Activated T-helper 2 cell treated with anti-CD3 and anti-CD28 coated beads, Interferon-gamma antibody, Interleukin-2, Interleukin-4, amounts not matched to agents 10 μg/mL and 5 μg/mL and 100 μg/mL, durations not matched to agents 14 hours and 24 hours and 36 hours (primary cell): ENCODE results near the gene IL17RA. TPM values are rescaled to one million over a fixed set of nuclear protein-coding genes. Genes with fewer than 3 reads are reported as not detected.

Source experiments
- DNase-seq: peaks from one replicate; pipeline ENCODE4 v3.0.0; 2021; ENCODE audit warnings: low spot score
- H3K27ac Mint-ChIP-seq: one replicate; pipeline ENCODE4 v1.8.0; 2021; ENCODE audit warnings: mixed read lengths
- H3K27me3 Mint-ChIP-seq: one replicate; pipeline ENCODE4 v1.8.0; 2021; ENCODE audit warnings: low read depth, mixed read lengths
- H3K36me3 Mint-ChIP-seq: one replicate; pipeline ENCODE4 v1.8.0; 2021; ENCODE audit warnings: low read depth, mixed read lengths
- H3K4me1 Mint-ChIP-seq: one replicate; pipeline ENCODE4 v1.8.0; 2021; ENCODE audit warnings: low read depth, mixed read lengths
- H3K4me3 Mint-ChIP-seq: one replicate; pipeline ENCODE4 v1.8.0; 2021; ENCODE audit warnings: low read depth, mild to moderate bottlenecking, moderate library complexity, mixed read lengths
- H3K9me3 Mint-ChIP-seq: one replicate; pipeline ENCODE4 v1.8.0; 2021; ENCODE audit warnings: mixed read lengths
- intact Hi-C: fragments of 100-400 bp; cut with micrococcal nuclease; formaldehyde crosslinking; loops from one replicate; pipeline ENCODE4 v1.15.1; 2023
- total RNA-seq: library from RNA; stranded (reverse); gene quantifications from 2 replicates; pipeline ENCODE4 v1.2.3, GENCODE V29; 2022

The IL17RA gene
- total RNA-seq, 1 donor from 2014 or later: 17.6 TPM

DNA sequence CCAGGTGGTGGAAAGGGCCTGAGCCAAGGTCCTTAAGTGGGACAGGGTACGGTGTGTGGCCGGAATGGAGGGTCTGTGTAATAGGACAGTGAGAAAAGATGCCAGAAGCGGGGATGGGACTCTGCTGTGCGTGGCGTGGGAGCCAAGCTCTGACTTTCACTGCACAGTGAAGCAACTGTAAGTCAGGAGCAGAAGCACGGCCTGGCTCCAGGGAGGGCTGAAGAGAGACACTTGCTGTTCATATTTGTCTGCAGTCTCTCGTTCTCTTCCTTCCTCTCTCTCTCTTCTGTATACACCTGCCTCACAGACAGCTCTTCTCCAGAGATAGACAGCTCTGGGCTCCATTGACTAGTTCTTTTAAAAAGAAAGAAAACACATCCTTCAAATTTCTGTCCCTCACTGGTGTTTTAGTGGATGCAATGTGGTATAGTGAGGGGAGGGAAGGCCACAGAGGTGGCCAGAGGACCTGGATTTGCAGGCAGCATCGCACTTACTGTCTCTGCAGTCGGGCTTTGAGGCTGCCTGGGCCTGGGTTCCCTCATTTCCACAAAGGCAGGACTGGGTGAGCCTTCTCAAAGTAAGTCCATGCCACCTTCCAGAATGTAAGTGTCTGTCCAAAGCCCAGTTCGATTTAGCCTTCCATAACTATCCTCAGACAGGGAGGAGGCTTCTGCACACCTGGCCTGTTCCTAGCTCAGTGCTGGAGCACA is 2.1 kb downstream of the IL17RA start:
- no peak for DNase-seq
- intact Hi-C loops: loop anchor here (1.0 kb wide), 2 partner anchors 11 to 12 kb away; no protein-coding TSS in a partner anchor
- Mint-ChIP-seq H3K36me3 (peaks cover 19% of the 10 kb centered on the region), H3K9me3 (no peaks in the 10 kb centered on the region), H3K4me1 (peaks cover 50% of the 10 kb centered on the region), H3K27ac (peak overlapping the region; percentile 48), H3K27me3 (no peaks in the 10 kb centered on the region), H3K4me3 (peak overlapping the region; percentile 88)

DNA sequence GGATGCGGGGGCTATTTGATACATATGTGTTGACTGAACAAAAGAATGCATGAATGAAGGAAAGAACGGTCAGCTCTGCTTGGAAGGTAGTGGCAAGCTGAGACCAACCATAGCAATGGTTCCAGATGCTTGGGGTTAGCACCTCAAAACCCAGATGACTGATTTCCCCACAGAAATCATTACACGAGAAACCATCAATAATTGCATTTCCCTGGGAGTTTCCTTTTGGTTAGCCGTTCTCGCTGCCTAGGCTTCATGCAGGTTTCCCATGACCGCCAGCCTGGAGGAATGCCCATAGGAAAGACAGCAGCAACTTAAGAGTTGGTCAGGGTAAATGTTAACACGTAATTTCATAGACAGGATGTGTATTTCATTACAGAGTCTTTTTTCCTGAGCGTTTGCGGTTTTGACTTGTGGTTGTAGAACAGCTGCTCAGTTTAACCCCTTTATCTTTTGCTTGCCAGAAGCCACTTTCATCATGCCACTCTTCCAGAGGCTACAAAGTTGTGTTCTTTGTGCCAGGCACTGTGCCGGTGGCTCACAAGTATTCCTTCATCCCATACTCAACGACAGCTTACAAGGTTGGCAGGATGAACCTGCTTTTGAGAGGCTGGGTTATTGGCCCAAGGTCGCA is 2.8 kb downstream of the IL17RA start:
- no peaks in the 10 kb centered on the region for H3K27me3 Mint-ChIP-seq
- peak; percentile 50 for DNase-seq
- peaks cover 20% of the 10 kb centered on the region for H3K36me3 Mint-ChIP-seq
- H3K4me3 Mint-ChIP-seq: peak overlapping the region; percentile 88
- no peaks in the 10 kb centered on the region for H3K9me3 Mint-ChIP-seq
- intact Hi-C loops: loop anchor here (1.0 kb wide), 2 partner anchors 11 to 12 kb away; no protein-coding TSS in a partner anchor
- H3K27ac Mint-ChIP-seq: peak overlapping the region; percentile 48
- peaks cover 55% of the 10 kb centered on the region for H3K4me1 Mint-ChIP-seq

DNA sequence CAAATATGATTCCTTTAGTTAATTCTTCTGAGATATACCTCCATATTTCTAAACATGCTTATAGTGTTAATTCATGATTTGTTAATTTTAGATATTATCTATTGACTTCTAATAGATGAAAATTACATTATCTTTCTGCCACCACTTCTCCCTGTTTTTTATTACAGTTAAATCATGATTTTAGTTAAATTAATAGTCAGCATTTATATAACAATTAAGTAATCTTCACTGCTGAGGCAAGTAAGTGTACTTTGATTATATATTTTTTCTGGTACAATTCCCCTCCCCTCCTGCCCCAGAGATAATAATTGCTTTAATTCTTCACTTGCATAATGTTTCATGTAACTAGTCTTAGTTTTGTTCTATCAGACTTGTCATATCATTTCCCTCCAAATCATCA is 5.8 kb downstream of the IL17RA start:
- H3K36me3 Mint-ChIP-seq: peaks cover 26% of the 10 kb centered on the region
- H3K4me1 Mint-ChIP-seq: peaks cover 58% of the 10 kb centered on the region

DNA sequence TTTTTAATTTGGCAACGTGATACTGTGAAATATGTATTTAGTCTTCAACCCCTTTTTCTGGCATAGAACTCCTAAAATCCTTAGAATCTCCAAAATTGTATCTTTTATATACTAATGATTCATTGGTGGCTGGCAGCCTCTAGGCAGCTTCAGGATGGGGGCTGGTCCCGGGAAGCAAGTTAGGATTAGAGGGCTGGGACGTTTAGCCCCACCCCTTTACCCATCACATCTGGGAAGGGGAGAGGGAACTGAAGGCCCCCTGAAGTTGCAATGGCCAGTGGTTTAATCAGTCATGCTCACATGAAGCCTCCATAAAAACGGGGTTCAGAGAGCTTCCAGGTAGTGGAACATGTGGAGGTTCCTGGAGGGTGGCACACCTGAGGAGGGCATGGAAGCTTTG is 7.1 kb downstream of the IL17RA start:
- no peaks in the 10 kb centered on the region for H3K9me3 Mint-ChIP-seq
- no peak overlapping the region for H3K27ac Mint-ChIP-seq
- DNase-seq: no peak
- H3K4me3 Mint-ChIP-seq: no peak overlapping the region
- intact Hi-C loops: no loop called here
- peaks cover 29% of the 10 kb centered on the region for H3K36me3 Mint-ChIP-seq
- peaks cover 51% of the 10 kb centered on the region for H3K4me1 Mint-ChIP-seq
- H3K27me3 Mint-ChIP-seq: no peaks in the 10 kb centered on the region

More for the DNA sequence above, 5.8 kb downstream of the IL17RA start:
- Mint-ChIP-seq H3K4me3 (no peak overlapping the region), H3K9me3 (no peaks in the 10 kb centered on the region), H3K27ac (no peak overlapping the region), H3K27me3 (no peaks in the 10 kb centered on the region)
- DNase-seq: no peak
- intact Hi-C loops: no loop called here

DNA sequence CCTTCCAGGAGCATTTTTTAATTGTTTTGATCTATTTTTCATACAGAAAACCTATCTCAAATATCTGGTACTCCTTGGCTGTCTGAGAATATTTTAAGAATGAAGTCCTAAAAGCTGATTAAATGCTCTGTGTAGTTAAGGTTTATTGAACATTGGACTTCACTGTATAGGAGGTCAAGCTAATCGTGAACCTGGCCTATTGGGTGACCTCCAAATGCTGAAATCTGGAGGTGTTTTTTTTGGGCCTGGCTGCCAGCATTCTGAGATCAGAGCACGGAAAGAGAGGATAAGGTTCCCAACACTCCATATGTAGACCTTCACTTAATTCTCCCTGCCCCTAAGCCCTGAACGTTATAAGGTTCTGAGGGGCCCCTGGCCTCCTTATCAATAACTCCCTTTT is 8.3 kb downstream of the IL17RA start:
- no peak for DNase-seq
- no peak overlapping the region for H3K4me3 Mint-ChIP-seq
- no peaks in the 10 kb centered on the region for H3K9me3 Mint-ChIP-seq
- intact Hi-C loops: no loop called here
- peaks cover 40% of the 10 kb centered on the region for H3K36me3 Mint-ChIP-seq
- no peak overlapping the region for H3K27ac Mint-ChIP-seq
- H3K4me1 Mint-ChIP-seq: peaks cover 51% of the 10 kb centered on the region
- H3K27me3 Mint-ChIP-seq: no peaks in the 10 kb centered on the region

DNA sequence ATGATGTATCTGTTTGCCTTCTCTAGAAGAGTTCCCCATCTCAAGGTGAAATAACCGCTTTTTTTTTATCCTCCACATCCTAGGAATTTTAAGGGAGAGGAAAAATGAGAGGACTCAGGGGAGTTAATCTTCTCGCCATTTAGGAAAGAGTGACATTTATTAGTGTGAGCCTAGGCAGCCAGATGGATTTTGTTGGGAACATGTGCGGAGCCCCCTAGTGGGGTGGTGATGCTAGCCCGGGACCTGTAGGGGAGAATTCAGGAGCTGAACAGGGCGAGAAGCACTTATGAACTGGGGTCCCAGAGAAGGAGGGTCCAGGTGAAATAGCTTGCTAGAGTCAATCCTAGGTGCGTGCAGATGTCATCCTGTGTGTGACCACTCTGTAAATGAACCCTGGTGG is 10.7 kb downstream of the IL17RA start:
- Mint-ChIP-seq H3K4me1 (peaks cover 66% of the 10 kb centered on the region), H3K9me3 (no peaks in the 10 kb centered on the region), H3K4me3 (no peak overlapping the region), H3K27ac (no peak overlapping the region), H3K27me3 (no peaks in the 10 kb centered on the region), H3K36me3 (peaks cover 54% of the 10 kb centered on the region)
- intact Hi-C loops: no loop called here
- DNase-seq: no peak

DNA sequence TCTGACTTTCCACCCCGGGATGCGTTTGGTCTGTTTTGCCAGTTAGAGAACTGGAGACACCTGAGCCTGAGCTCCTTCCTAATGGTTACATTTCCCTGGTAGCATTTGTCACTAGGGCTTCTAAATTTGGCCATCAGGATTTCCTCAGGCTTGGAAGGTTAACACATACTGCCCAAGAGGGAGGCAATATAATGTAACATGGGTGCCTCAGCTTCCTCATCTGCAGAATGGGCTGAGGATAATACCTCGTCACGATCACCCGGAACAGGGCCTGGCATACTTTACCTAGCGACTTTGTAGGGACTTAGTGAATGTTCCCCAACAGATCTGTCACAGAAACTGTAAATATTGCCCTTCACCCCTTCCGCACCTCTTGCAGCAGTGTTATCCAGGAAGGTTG is 11.3 kb downstream of the IL17RA start:
- no peaks in the 10 kb centered on the region for H3K27me3 Mint-ChIP-seq
- H3K27ac Mint-ChIP-seq: no peak overlapping the region
- H3K4me1 Mint-ChIP-seq: peaks cover 65% of the 10 kb centered on the region
- no peaks in the 10 kb centered on the region for H3K9me3 Mint-ChIP-seq
- no peak overlapping the region for H3K4me3 Mint-ChIP-seq
- H3K36me3 Mint-ChIP-seq: peaks cover 55% of the 10 kb centered on the region
- intact Hi-C loops: no loop called here
- DNase-seq: no peak

DNA sequence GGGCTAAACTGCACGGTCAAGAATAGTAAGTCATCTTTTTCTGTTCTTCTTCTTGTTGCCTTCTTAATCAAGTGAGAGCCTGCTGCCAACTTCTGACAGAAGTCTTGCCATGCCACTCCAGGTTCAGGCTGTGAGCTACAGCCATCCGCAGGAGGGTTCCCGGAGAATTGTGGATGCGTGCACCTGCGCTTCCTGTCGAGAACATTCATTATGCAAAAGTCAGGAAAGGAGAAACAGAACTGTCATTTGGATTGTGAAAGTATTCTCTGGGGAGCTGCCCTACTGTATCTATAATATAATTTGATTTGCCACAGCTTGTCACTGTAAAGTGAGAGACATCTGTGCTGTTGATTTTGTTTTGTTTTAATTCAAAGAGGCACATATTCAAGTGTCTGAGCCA is 12.3 kb downstream of the IL17RA start:
- no peaks in the 10 kb centered on the region for H3K9me3 Mint-ChIP-seq
- no peak overlapping the region for H3K4me3 Mint-ChIP-seq
- H3K36me3 Mint-ChIP-seq: peaks cover 61% of the 10 kb centered on the region
- no peak overlapping the region for H3K27ac Mint-ChIP-seq
- DNase-seq: no peak
- peaks cover 70% of the 10 kb centered on the region for H3K4me1 Mint-ChIP-seq
- H3K27me3 Mint-ChIP-seq: no peaks in the 10 kb centered on the region
- intact Hi-C loops: no loop called here

DNA sequence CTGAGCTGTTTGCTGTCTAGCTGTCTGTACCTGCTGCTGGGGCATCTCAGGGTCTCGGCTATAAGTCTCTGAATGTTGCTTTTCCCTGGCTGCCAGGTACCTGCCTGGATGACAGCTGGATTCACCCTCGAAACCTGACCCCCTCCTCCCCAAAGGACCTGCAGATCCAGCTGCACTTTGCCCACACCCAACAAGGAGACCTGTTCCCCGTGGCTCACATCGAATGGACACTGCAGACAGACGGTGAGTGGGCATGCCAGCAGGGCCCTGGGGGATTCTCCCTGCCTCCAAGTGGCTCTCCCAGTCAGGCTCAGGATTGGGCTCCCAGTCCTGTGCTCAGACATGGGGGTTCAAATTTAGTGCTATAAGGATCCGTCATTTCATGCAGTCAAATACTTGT is 12.9 kb downstream of the IL17RA start:
- H3K9me3 Mint-ChIP-seq: no peaks in the 10 kb centered on the region
- no peak overlapping the region for H3K27ac Mint-ChIP-seq
- H3K4me1 Mint-ChIP-seq: peaks cover 69% of the 10 kb centered on the region
- no peak overlapping the region for H3K4me3 Mint-ChIP-seq
- no peaks in the 10 kb centered on the region for H3K27me3 Mint-ChIP-seq
- intact Hi-C loops: loop anchor here (1.0 kb wide), 1 partner anchor 10 kb away; no protein-coding TSS in a partner anchor
- H3K36me3 Mint-ChIP-seq: peaks cover 65% of the 10 kb centered on the region
- no peak for DNase-seq

DNA sequence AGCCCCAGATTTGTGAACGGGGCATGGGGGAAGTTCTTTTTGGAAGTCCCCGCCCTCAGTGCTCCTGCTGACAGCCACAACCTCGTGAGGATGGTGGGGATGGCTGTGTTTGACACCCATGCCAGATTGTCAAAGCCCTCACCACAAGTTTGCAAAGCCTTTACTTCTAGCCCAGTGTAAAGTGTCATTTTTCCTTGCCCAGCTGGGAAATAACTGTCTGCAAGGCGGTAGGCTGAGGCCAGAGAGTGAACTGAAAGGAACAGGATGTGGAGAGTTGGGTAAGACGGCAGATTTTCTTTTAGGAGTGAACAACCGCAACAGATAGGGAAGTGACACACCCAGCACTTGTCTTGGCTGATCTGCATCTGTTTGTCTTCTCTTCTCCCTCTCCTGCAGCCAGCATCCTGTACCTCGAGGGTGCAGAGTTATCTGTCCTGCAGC is 13.6 kb downstream of the IL17RA start:
- peak overlapping the region; percentile 48 for H3K27ac Mint-ChIP-seq
- peak; percentile 38 for DNase-seq
- peak overlapping the region; percentile 58 for H3K4me3 Mint-ChIP-seq
- peaks cover 68% of the 10 kb centered on the region for H3K36me3 Mint-ChIP-seq
- peaks cover 65% of the 10 kb centered on the region for H3K4me1 Mint-ChIP-seq
- intact Hi-C loops: loop anchor here (1.0 kb wide), 1 partner anchor 11 kb away; no protein-coding TSS in a partner anchor
- no peaks in the 10 kb centered on the region for H3K9me3 Mint-ChIP-seq
- no peaks in the 10 kb centered on the region for H3K27me3 Mint-ChIP-seq

DNA sequence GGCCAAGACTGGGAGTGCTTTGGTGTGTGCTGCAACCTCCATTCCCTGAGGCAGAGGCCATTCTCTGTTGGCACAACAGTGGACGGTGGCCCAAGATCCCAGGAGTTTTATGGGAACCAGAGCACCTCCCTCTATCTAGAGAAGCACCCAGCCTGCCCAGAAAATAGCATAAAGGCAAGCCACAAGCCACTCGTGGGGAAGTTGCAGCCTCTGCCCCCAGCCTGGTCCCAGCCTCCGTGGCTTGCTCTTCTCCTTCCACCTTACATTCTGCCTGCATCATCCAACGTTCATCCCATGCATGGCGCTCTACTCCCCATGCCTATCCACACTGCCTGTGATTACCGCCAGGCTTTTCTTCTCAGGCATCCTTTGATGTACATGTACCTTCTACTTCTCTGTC is 15.8 kb downstream of the IL17RA start:
- intact Hi-C loops: no loop called here
- Mint-ChIP-seq H3K4me1 (peaks cover 62% of the 10 kb centered on the region), H3K36me3 (peaks cover 83% of the 10 kb centered on the region), H3K4me3 (no peak overlapping the region), H3K9me3 (no peaks in the 10 kb centered on the region), H3K27me3 (no peaks in the 10 kb centered on the region), H3K27ac (no peak overlapping the region)
- DNase-seq: no peak

DNA sequence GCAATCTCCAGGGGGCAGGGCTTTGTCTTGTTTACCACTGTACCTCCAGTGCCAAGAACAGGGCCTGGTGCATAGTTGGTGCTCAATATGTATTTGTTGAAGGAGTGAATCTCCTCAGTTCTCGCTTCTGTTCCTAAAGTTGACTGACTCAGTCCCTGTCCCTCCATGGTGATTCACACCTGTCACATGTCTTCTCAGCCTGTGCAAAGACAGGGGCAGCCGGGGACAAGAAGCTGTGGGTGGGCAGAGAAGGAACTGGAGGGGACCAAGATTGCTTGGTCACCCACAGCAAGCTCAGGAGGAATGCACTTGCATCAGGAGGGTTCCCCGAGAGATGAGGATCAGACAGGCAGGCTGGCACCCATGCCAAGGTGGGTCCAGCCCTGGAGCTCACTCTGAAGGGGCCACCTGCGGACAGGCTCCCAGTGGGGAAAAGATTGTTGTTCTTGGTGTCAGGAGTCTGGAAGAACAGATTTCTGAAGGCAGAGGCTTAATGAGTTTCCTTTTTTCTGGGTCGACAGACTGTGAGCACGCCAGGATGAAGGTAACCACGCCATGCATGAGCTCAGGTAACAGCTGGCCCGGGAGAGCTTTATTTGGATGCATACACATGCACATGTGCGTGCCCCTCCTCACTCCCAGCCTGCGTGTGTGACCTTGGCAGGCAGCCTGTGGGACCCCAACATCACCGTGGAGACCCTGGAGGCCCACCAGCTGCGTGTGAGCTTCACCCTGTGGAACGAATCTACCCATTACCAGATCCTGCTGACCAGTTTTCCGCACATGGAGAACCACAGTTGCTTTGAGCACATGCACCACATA is 16.9 kb downstream of the IL17RA start:
- H3K36me3 Mint-ChIP-seq: peaks cover 83% of the 10 kb centered on the region
- H3K27ac Mint-ChIP-seq: no peak overlapping the region
- DNase-seq: no peak
- no peaks in the 10 kb centered on the region for H3K27me3 Mint-ChIP-seq
- intact Hi-C loops: no loop called here
- no peaks in the 10 kb centered on the region for H3K9me3 Mint-ChIP-seq
- peaks cover 62% of the 10 kb centered on the region for H3K4me1 Mint-ChIP-seq
- no peak overlapping the region for H3K4me3 Mint-ChIP-seq

DNA sequence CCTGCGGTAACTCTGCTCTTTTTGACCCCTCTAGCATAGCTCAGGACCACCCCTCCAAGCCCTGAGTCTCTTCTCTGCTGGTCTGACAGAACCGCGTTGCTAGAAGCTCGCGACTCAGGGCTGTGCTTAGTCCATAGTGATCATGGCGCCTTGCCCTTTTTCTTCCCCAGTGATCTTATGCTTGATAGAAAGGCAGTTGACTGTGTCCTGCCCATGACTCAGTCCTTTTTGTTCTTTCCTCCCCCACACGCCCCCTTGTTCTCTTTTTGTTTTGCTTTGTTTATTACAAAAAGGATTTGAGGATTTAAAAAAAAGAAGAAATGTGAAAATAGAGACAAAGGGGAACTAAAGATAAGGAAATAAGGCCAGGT is 17.5 kb downstream of the IL17RA start:
- intact Hi-C loops: no loop called here
- Mint-ChIP-seq H3K27me3 (no peaks in the 10 kb centered on the region), H3K36me3 (peaks cover 85% of the 10 kb centered on the region), H3K4me3 (no peak overlapping the region), H3K9me3 (no peaks in the 10 kb centered on the region), H3K4me1 (peaks cover 63% of the 10 kb centered on the region), H3K27ac (no peak overlapping the region)
- no peak for DNase-seq
